ENCODE measurements around the gene OR1L1. TPM values are rescaled to one million over a fixed set of nuclear protein-coding genes. Genes with fewer than 3 reads are reported as not detected.

OR1L1 gene
- total and polyA plus RNA-seq, 2 donors (not counting 3 experiments of a cell fraction or from before 2014, with no cell fraction given), result not detected

DNA sequence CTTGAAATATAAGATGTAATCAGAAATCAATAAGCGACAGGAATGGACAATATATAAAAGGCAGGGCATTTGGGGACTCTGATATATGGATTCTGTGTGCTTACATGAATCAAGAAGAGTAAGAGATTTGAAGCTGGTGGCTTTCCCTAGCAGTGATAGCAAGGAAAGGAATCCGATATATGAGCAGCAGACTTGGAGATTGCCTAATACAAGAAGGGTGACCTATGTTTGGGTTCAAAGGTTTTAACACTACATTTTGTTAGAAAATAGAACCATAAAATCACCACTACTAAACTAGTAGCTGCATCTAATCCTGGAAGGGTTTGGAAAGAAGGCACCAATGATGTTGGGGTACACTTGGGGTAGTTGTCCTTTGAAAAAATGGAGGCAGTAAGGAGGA, 11.0 kb downstream of the OR1L1 start:
- BruUV-seq (replicated peaks), result no TSS peak
- no peak for TF ChIP-seq FOS (IDR thresholded peaks at IDR 0.05; ENCODE audit: borderline replicate concordance, insufficient read depth, low read length)
- Histone ChIP-seq H3K27ac (ENCODE audit: insufficient read depth, low read depth, low read length) (no peak overlapping the region), H3K79me2 (ENCODE audit: control insufficient read depth, insufficient read depth, low read length) (no peaks in the 10 kb centered on the region), H3K27me3 (ENCODE audit: control insufficient read depth in 2 of 2, insufficient read depth in 2 of 2, low read length in 2 of 2) (peaks cover 0 to 2% of the 10 kb centered on the region in 2 experiments), H3K9me1 (replicated peaks; ENCODE audit: control insufficient read depth, extremely low read depth, insufficient read depth, low read length) (no peaks in the 10 kb centered on the region), H3K9me3 (replicated peaks; ENCODE audit: control insufficient read depth, insufficient read depth, low read length) (no peaks in the 10 kb centered on the region), H3K9ac (replicated peaks; ENCODE audit: extremely low read depth, insufficient read depth, low read length) (no peak overlapping the region), H3K4me3 (replicated peaks in 1 of 3; ENCODE audit: insufficient read depth in 1 of 3, low read depth in 1 of 3, low read length in 3 of 3) (no peak overlapping the region), H3K4me1 (ENCODE audit: control insufficient read depth, extremely low read depth, insufficient read depth, low read length) (no peaks in the 10 kb centered on the region), H3K4me2 (ENCODE audit: insufficient read depth, low read length) (no peak overlapping the region), H3K36me3 (ENCODE audit: control insufficient read depth in 2 of 2, extremely low read depth in 1 of 2, insufficient read depth in 2 of 2, low read length in 2 of 2) (no peaks in the 10 kb centered on the region), H4K20me1 (replicated peaks; ENCODE audit: control insufficient read depth, extremely low read depth, insufficient read depth, low read length) (no peaks in the 10 kb centered on the region), H2AFZ (ENCODE audit: low read depth, low read length) (no peak overlapping the region)
- CTCF ChIA-PET, result no interaction called here
- intact Hi-C loops (cut with micrococcal nuclease) (no loop called here), dilution Hi-C loops (cut with MboI; ENCODE audit: extremely low pct_ligation_motif_present, low sequenced_read_pairs) (no loop called here)
- DNase-seq (ENCODE audit: low read depth, low spot score), result no peak
- POLR2A ChIA-PET, result no interaction called here
- FAIRE-seq, result no peak

DNA sequence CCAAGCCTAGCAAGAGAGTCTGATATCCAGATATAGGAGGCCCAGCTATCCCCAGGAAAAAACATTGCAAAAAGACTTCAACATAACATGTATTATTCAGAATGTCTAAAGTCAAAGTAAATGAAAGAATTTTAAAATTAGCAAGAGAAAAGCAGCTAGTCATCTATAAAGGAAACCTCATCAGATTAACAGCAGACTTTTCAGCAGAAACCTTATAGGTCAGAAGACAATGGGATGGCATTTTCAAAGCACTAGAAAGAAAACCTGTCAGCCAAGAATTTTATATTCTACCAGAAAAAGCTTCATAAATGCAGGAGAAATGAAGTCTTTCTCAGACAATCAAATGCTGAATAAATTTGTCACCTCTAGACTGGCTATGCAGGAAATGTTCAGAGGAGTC, 23.3 kb downstream of the OR1L1 start:
- Histone ChIP-seq H3K4me1 (ENCODE audit: control insufficient read depth, extremely low read depth, insufficient read depth, low read length) (no peaks in the 10 kb centered on the region), H3K9me1 (replicated peaks; ENCODE audit: control insufficient read depth, extremely low read depth, insufficient read depth, low read length) (no peaks in the 10 kb centered on the region), H3K4me3 (replicated peaks in 1 of 3; ENCODE audit: insufficient read depth in 1 of 3, low read depth in 1 of 3, low read length in 3 of 3) (no peak overlapping the region), H3K27ac (ENCODE audit: insufficient read depth, low read depth, low read length) (no peak overlapping the region), H3K9ac (replicated peaks; ENCODE audit: extremely low read depth, insufficient read depth, low read length) (no peak overlapping the region), H2AFZ (ENCODE audit: low read depth, low read length) (no peak overlapping the region), H3K4me2 (ENCODE audit: insufficient read depth, low read length) (no peak overlapping the region), H3K36me3 (ENCODE audit: control insufficient read depth in 2 of 2, extremely low read depth in 1 of 2, insufficient read depth in 2 of 2, low read length in 2 of 2) (no peaks in the 10 kb centered on the region), H3K9me3 (replicated peaks; ENCODE audit: control insufficient read depth, insufficient read depth, low read length) (no peaks in the 10 kb centered on the region), H3K79me2 (ENCODE audit: control insufficient read depth, insufficient read depth, low read length) (no peaks in the 10 kb centered on the region), H3K27me3 (ENCODE audit: control insufficient read depth in 2 of 2, insufficient read depth in 2 of 2, low read length in 2 of 2) (no peaks in the 10 kb centered on the region), H4K20me1 (replicated peaks; ENCODE audit: control insufficient read depth, extremely low read depth, insufficient read depth, low read length) (no peaks in the 10 kb centered on the region)
- dilution Hi-C loops (cut with MboI; ENCODE audit: extremely low pct_ligation_motif_present, low sequenced_read_pairs) (no loop called here), intact Hi-C loops (cut with micrococcal nuclease) (no loop called here)
- no peak for DNase-seq (ENCODE audit: low read depth, low spot score)
- FAIRE-seq, result no peak
- no peak for TF ChIP-seq JUN (IDR thresholded peaks at IDR 0.05; ENCODE audit: borderline replicate concordance, insufficient read depth, insufficient read length, low read depth)
- TF ChIP-seq EZH2 (IDR thresholded peaks at IDR 0.05; ENCODE audit: borderline replicate concordance, low read depth, low read length, severe bottlenecking), result no peak
- TF ChIP-seq POLR2AphosphoS5 (IDR thresholded peaks at IDR 0.05; ENCODE audit: insufficient read depth, low read depth, low read length), result no peak
- no peak for TF ChIP-seq GATA2 (IDR thresholded peaks at IDR 0.05; ENCODE audit: insufficient read depth, insufficient read length, low read depth, low read length)
- TF ChIP-seq POLR2A (IDR thresholded peaks at IDR 0.05; ENCODE audit: low read depth, low read length), result no peak
- TF ChIP-seq FOS (IDR thresholded peaks at IDR 0.05; ENCODE audit: borderline replicate concordance, insufficient read depth, low read length), result no peak
- TF ChIP-seq MYC (IDR thresholded peaks at IDR 0.05; ENCODE audit: low read depth, low read length), result no peak
- TF ChIP-seq, protein P1, sequence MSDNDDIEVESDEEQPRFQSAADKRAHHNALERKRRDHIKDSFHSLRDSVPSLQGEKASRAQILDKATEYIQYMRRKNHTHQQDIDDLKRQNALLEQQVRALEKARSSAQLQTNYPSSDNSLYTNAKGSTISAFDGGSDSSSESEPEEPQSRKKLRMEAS (IDR thresholded peaks at IDR 0.05; ENCODE audit: insufficient read depth, insufficient read length), result no peak
- TF ChIP-seq, protein P2, sequence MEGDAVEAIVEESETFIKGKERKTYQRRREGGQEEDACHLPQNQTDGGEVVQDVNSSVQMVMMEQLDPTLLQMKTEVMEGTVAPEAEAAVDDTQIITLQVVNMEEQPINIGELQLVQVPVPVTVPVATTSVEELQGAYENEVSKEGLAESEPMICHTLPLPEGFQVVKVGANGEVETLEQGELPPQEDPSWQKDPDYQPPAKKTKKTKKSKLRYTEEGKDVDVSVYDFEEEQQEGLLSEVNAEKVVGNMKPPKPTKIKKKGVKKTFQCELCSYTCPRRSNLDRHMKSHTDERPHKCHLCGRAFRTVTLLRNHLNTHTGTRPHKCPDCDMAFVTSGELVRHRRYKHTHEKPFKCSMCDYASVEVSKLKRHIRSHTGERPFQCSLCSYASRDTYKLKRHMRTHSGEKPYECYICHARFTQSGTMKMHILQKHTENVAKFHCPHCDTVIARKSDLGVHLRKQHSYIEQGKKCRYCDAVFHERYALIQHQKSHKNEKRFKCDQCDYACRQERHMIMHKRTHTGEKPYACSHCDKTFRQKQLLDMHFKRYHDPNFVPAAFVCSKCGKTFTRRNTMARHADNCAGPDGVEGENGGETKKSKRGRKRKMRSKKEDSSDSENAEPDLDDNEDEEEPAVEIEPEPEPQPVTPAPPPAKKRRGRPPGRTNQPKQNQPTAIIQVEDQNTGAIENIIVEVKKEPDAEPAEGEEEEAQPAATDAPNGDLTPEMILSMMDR (IDR thresholded peaks at IDR 0.05; ENCODE audit: extremely low read depth in 1 of 2, insufficient read depth in 1 of 2, low read depth in 1 of 2, low read length in 2 of 2), result no peak
- ChIA-PET CTCF (interaction anchor here (1.2 to 1.5 kb wide), 2 partner anchors 11 to 64 kb away, joined by 3 read pairs; no protein-coding TSS in a partner anchor), POLR2A (no interaction called here)
- no TSS peak for BruUV-seq (replicated peaks)
